ENCODE measurements around the gene EFCAB11.

DNA sequence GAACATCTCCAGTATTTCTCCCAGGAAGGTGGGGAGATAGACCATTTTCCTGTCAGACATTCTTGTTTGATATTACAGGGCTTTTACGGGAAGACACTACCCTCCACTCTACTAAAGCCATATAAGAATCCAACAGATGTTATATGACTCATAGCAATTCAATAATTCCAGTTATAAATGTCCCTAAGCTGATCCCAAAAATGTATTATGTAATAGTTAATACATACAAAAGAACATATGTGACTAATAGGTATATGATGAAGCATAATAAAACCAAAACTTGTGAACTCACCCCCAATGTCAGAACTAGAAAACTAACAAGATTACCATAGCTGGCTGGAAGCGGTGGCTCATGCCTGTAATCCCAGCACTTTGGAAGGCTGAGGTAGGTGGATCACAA lies 84.2 kb downstream of the EFCAB11 start:
- TF ChIP-seq OSR1 (CRISPR knock-in tag; IDR thresholded peaks at IDR 0.05) (no peak), ZNF70 (CRISPR knock-in tag; IDR thresholded peaks at IDR 0.05) (no peak), TCF4 (CRISPR knock-in tag; IDR thresholded peaks at IDR 0.05; ENCODE audit: borderline replicate concordance) (no peak), ISL1 (CRISPR knock-in tag; IDR thresholded peaks at IDR 0.05) (no peak), RARB (CRISPR knock-in tag; IDR thresholded peaks at IDR 0.05) (no peak), ZFP30 (CRISPR knock-in tag; IDR thresholded peaks at IDR 0.05) (no peak), ZNF8 (CRISPR knock-in tag; IDR thresholded peaks at IDR 0.05) (no peak)
- TF ChIP-seq, protein P1, sequence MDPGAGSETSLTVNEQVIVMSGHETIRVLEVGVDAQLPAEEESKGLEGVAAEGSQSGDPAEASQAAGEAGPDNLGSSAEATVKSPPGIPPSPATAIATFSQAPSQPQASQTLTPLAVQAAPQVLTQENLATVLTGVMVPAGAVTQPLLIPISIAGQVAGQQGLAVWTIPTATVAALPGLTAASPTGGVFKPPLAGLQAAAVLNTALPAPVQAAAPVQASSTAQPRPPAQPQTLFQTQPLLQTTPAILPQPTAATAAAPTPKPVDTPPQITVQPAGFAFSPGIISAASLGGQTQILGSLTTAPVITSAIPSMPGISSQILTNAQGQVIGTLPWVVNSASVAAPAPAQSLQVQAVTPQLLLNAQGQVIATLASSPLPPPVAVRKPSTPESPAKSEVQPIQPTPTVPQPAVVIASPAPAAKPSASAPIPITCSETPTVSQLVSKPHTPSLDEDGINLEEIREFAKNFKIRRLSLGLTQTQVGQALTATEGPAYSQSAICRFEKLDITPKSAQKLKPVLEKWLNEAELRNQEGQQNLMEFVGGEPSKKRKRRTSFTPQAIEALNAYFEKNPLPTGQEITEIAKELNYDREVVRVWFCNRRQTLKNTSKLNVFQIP (CRISPR knock-in tag; IDR thresholded peaks at IDR 0.05; ENCODE audit: borderline replicate concordance, low read depth) = no peak
- TF ChIP-seq, protein P2, sequence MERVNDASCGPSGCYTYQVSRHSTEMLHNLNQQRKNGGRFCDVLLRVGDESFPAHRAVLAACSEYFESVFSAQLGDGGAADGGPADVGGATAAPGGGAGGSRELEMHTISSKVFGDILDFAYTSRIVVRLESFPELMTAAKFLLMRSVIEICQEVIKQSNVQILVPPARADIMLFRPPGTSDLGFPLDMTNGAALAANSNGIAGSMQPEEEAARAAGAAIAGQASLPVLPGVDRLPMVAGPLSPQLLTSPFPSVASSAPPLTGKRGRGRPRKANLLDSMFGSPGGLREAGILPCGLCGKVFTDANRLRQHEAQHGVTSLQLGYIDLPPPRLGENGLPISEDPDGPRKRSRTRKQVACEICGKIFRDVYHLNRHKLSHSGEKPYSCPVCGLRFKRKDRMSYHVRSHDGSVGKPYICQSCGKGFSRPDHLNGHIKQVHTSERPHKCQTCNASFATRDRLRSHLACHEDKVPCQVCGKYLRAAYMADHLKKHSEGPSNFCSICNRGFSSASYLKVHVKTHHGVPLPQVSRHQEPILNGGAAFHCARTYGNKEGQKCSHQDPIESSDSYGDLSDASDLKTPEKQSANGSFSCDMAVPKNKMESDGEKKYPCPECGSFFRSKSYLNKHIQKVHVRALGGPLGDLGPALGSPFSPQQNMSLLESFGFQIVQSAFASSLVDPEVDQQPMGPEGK (CRISPR knock-in tag; IDR thresholded peaks at IDR 0.05; ENCODE audit: borderline replicate concordance) = no peak
- TF ChIP-seq, protein P3, sequence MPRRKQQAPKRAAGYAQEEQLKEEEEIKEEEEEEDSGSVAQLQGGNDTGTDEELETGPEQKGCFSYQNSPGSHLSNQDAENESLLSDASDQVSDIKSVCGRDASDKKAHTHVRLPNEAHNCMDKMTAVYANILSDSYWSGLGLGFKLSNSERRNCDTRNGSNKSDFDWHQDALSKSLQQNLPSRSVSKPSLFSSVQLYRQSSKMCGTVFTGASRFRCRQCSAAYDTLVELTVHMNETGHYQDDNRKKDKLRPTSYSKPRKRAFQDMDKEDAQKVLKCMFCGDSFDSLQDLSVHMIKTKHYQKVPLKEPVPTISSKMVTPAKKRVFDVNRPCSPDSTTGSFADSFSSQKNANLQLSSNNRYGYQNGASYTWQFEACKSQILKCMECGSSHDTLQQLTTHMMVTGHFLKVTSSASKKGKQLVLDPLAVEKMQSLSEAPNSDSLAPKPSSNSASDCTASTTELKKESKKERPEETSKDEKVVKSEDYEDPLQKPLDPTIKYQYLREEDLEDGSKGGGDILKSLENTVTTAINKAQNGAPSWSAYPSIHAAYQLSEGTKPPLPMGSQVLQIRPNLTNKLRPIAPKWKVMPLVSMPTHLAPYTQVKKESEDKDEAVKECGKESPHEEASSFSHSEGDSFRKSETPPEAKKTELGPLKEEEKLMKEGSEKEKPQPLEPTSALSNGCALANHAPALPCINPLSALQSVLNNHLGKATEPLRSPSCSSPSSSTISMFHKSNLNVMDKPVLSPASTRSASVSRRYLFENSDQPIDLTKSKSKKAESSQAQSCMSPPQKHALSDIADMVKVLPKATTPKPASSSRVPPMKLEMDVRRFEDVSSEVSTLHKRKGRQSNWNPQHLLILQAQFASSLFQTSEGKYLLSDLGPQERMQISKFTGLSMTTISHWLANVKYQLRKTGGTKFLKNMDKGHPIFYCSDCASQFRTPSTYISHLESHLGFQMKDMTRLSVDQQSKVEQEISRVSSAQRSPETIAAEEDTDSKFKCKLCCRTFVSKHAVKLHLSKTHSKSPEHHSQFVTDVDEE (CRISPR knock-in tag; IDR thresholded peaks at IDR 0.05) = no peak
- TF ChIP-seq, protein P4, sequence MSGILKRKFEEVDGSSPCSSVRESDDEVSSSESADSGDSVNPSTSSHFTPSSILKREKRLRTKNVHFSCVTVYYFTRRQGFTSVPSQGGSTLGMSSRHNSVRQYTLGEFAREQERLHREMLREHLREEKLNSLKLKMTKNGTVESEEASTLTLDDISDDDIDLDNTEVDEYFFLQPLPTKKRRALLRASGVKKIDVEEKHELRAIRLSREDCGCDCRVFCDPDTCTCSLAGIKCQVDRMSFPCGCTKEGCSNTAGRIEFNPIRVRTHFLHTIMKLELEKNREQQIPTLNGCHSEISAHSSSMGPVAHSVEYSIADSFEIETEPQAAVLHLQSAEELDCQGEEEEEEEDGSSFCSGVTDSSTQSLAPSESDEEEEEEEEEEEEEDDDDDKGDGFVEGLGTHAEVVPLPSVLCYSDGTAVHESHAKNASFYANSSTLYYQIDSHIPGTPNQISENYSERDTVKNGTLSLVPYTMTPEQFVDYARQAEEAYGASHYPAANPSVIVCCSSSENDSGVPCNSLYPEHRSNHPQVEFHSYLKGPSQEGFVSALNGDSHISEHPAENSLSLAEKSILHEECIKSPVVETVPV (CRISPR knock-in tag; IDR thresholded peaks at IDR 0.05) = no peak
